Activated T-helper 2 cell treated with anti-CD3 and anti-CD28 coated beads, Interferon-gamma antibody, Interleukin-2, Interleukin-4, amounts not matched to agents 10 μg/mL and 5 μg/mL and 100 μg/mL, durations not matched to agents 14 hours and 24 hours and 36 hours (primary cell): ENCODE data around the gene PIM2. TPM values are rescaled to one million over a fixed set of nuclear protein-coding genes. Genes with fewer than 3 reads are reported as not detected.

Experiments used
- DNase-seq: peaks from one replicate; pipeline ENCODE4 v3.0.0; 2021; ENCODE audit warnings: low spot score
- H3K27ac Mint-ChIP-seq: one replicate; pipeline ENCODE4 v1.8.0; 2021; ENCODE audit warnings: mixed read lengths
- H3K27me3 Mint-ChIP-seq: one replicate; pipeline ENCODE4 v1.8.0; 2021; ENCODE audit warnings: low read depth, mixed read lengths
- H3K36me3 Mint-ChIP-seq: one replicate; pipeline ENCODE4 v1.8.0; 2021; ENCODE audit warnings: low read depth, mixed read lengths
- H3K4me1 Mint-ChIP-seq: one replicate; pipeline ENCODE4 v1.8.0; 2021; ENCODE audit warnings: low read depth, mixed read lengths
- H3K4me3 Mint-ChIP-seq: one replicate; pipeline ENCODE4 v1.8.0; 2021; ENCODE audit warnings: low read depth, mild to moderate bottlenecking, moderate library complexity, mixed read lengths
- H3K9me3 Mint-ChIP-seq: one replicate; pipeline ENCODE4 v1.8.0; 2021; ENCODE audit warnings: mixed read lengths
- intact Hi-C: fragments of 100-400 bp; cut with micrococcal nuclease; formaldehyde crosslinking; loops from one replicate; pipeline ENCODE4 v1.15.1; 2023
- total RNA-seq: library from RNA; stranded (reverse); gene quantifications from 2 replicates; pipeline ENCODE4 v1.2.3, GENCODE V29; 2022

The PIM2 gene
- total RNA-seq, 1 donor from 2014 or later = 315 TPM

- H3K4me1 Mint-ChIP-seq = peaks cover 28% of the 10 kb centered on the region
- DNase-seq = peak; percentile 83
- peak within 1 kb of the TSS; percentile 94 for H3K4me3 Mint-ChIP-seq
- no peaks in the 10 kb centered on the region for H3K27me3 Mint-ChIP-seq
- no peaks in the 10 kb centered on the region for H3K9me3 Mint-ChIP-seq
- intact Hi-C loops = loop anchor here (10.0 kb wide), 1 partner anchor 267 kb away; no protein-coding TSS in a partner anchor
- H3K36me3 Mint-ChIP-seq = peaks cover 59% of the 10 kb centered on the region
- peak within 1 kb of the TSS; percentile 95 for H3K27ac Mint-ChIP-seq
Measured at GRCh38 chrX:48911412-48912182, 7.2 kb downstream of the PIM2 start, which contains the start of gene SLC35A2. TSS of gene SLC35A2 (minus strand) at chrX:48911646. CDS start at chrX:48911636, 10 bp downstream.

- Mint-ChIP-seq H3K27me3 (no peaks in the 10 kb centered on the region), H3K4me1 (peaks cover 28% of the 10 kb centered on the region), H3K27ac (peak overlapping the region; percentile 95), H3K4me3 (peak overlapping the region; percentile 94), H3K36me3 (peaks cover 53% of the 10 kb centered on the region), H3K9me3 (no peaks in the 10 kb centered on the region)
- no peak for DNase-seq
- intact Hi-C loops = loop anchor here (10.0 kb wide), 1 partner anchor 266 kb away; no protein-coding TSS in a partner anchor
Measured at GRCh38 chrX:48910926-48911411, 7.9 kb downstream of the PIM2 start.

GRCh38 chrX:48909703-48910294 is 9.0 kb downstream of the PIM2 start:
- no peak for DNase-seq
- H3K27ac Mint-ChIP-seq = no peak overlapping the region
- peaks cover 26% of the 10 kb centered on the region for H3K4me1 Mint-ChIP-seq
- H3K27me3 Mint-ChIP-seq = no peaks in the 10 kb centered on the region
- no peak overlapping the region for H3K4me3 Mint-ChIP-seq
- H3K36me3 Mint-ChIP-seq = peaks cover 46% of the 10 kb centered on the region
- H3K9me3 Mint-ChIP-seq = no peaks in the 10 kb centered on the region
- intact Hi-C loops = loop anchor here (10.0 kb wide), 1 partner anchor 265 kb away; no protein-coding TSS in a partner anchor

GRCh38 chrX:48908600-48908999 is 10.2 kb downstream of the PIM2 start:
- no peak overlapping the region for H3K4me3 Mint-ChIP-seq
- H3K4me1 Mint-ChIP-seq = peaks cover 17% of the 10 kb centered on the region
- H3K27me3 Mint-ChIP-seq = no peaks in the 10 kb centered on the region
- peaks cover 42% of the 10 kb centered on the region for H3K36me3 Mint-ChIP-seq
- H3K27ac Mint-ChIP-seq = peak overlapping the region; percentile 47
- no peak for DNase-seq
- intact Hi-C loops = no loop called here
- H3K9me3 Mint-ChIP-seq = no peaks in the 10 kb centered on the region

GRCh38 chrX:48905090-48905790 is 13.6 kb downstream of the PIM2 start:
- H3K4me3 Mint-ChIP-seq = no peak overlapping the region
- H3K27me3 Mint-ChIP-seq = no peaks in the 10 kb centered on the region
- peaks cover 40% of the 10 kb centered on the region for H3K36me3 Mint-ChIP-seq
- intact Hi-C loops = no loop called here
- H3K27ac Mint-ChIP-seq = no peak overlapping the region
- no peaks in the 10 kb centered on the region for H3K9me3 Mint-ChIP-seq
- no peaks in the 10 kb centered on the region for H3K4me1 Mint-ChIP-seq
- DNase-seq = no peak

- H3K27me3 Mint-ChIP-seq = no peaks in the 10 kb centered on the region
- no peak overlapping the region for H3K27ac Mint-ChIP-seq
- no peak overlapping the region for H3K4me3 Mint-ChIP-seq
- intact Hi-C loops = no loop called here
- no peaks in the 10 kb centered on the region for H3K9me3 Mint-ChIP-seq
- H3K4me1 Mint-ChIP-seq = no peaks in the 10 kb centered on the region
- DNase-seq = no peak
- H3K36me3 Mint-ChIP-seq = peaks cover 42% of the 10 kb centered on the region
Measured at GRCh38 chrX:48904626-48905025, 14.2 kb downstream of the PIM2 start.

GRCh38 chrX:48904180-48904579 is 14.6 kb downstream of the PIM2 start:
- Mint-ChIP-seq H3K36me3 (peaks cover 43% of the 10 kb centered on the region), H3K4me3 (no peak overlapping the region), H3K27ac (no peak overlapping the region), H3K27me3 (no peaks in the 10 kb centered on the region), H3K4me1 (no peaks in the 10 kb centered on the region), H3K9me3 (no peaks in the 10 kb centered on the region)
- intact Hi-C loops = no loop called here
- DNase-seq = no peak

- intact Hi-C loops = no loop called here
- DNase-seq = no peak
- H3K4me3 Mint-ChIP-seq = no peak overlapping the region
- no peaks in the 10 kb centered on the region for H3K9me3 Mint-ChIP-seq
- peaks cover 43% of the 10 kb centered on the region for H3K36me3 Mint-ChIP-seq
- H3K27me3 Mint-ChIP-seq = no peaks in the 10 kb centered on the region
- no peak overlapping the region for H3K27ac Mint-ChIP-seq
- peaks cover 1% of the 10 kb centered on the region for H3K4me1 Mint-ChIP-seq
Measured at GRCh38 chrX:48903290-48903689, 15.5 kb downstream of the PIM2 start.

- Mint-ChIP-seq H3K27me3 (no peaks in the 10 kb centered on the region), H3K27ac (no peak overlapping the region), H3K4me3 (no peak overlapping the region), H3K4me1 (peaks cover 1% of the 10 kb centered on the region), H3K36me3 (peaks cover 46% of the 10 kb centered on the region), H3K9me3 (no peaks in the 10 kb centered on the region)
- DNase-seq = no peak
- intact Hi-C loops = no loop called here
Measured at GRCh38 chrX:48902776-48903175, 16.0 kb downstream of the PIM2 start.

GRCh38 chrX:48902135-48902534 is 16.7 kb downstream of the PIM2 start:
- intact Hi-C loops = no loop called here
- Mint-ChIP-seq H3K4me1 (peaks cover 1% of the 10 kb centered on the region), H3K36me3 (peaks cover 51% of the 10 kb centered on the region), H3K27ac (no peak overlapping the region), H3K27me3 (no peaks in the 10 kb centered on the region), H3K4me3 (no peak overlapping the region), H3K9me3 (no peaks in the 10 kb centered on the region)
- DNase-seq = no peak

- no peak overlapping the region for H3K4me3 Mint-ChIP-seq
- no peaks in the 10 kb centered on the region for H3K9me3 Mint-ChIP-seq
- H3K27me3 Mint-ChIP-seq = no peaks in the 10 kb centered on the region
- H3K27ac Mint-ChIP-seq = no peak overlapping the region
- intact Hi-C loops = no loop called here
- DNase-seq = no peak
- H3K36me3 Mint-ChIP-seq = peaks cover 51% of the 10 kb centered on the region
- H3K4me1 Mint-ChIP-seq = peaks cover 8% of the 10 kb centered on the region
Measured at GRCh38 chrX:48901069-48901468, 17.8 kb downstream of the PIM2 start.

GRCh38 chrX:48899078-48899410 is 19.8 kb downstream of the PIM2 start:
- peaks cover 48% of the 10 kb centered on the region for H3K36me3 Mint-ChIP-seq
- H3K4me1 Mint-ChIP-seq = peaks cover 13% of the 10 kb centered on the region
- H3K4me3 Mint-ChIP-seq = peak overlapping the region; percentile 30
- intact Hi-C loops = loop anchor here (5.0 kb wide), 2 partner anchors 58 to 97 kb away; partner anchors contain the start of genes HDAC6 and OTUD5
- no peak overlapping the region for H3K27ac Mint-ChIP-seq
- no peaks in the 10 kb centered on the region for H3K9me3 Mint-ChIP-seq
- H3K27me3 Mint-ChIP-seq = no peaks in the 10 kb centered on the region
- no peak for DNase-seq
